GM23248 (cell line): ENCODE measurements around the gene ZFPL1. TPM values are rescaled to one million over a fixed set of nuclear protein-coding genes. Genes with fewer than 3 reads are reported as not detected.

Experiments used
- DNase-seq: peaks from one replicate; pipeline ENCODE4 v3.0.0-alpha.2; 2015
- H2AFZ ChIP-seq: fragments of 200-600 bp; sonication (generic); 2 replicates; pipeline ENCODE4 v1.6.1; 2016; ENCODE audit warnings: antibody characterized with exemption
- H3F3A ChIP-seq: fragments of 200-600 bp; sonication (generic); 2 replicates; pipeline ENCODE4 v1.6.1; 2016; ENCODE audit warnings: mild to moderate bottlenecking, antibody characterized with exemption, mixed run types; ENCODE audit not compliant: insufficient read depth
- H3K27ac ChIP-seq: fragments of 200-600 bp; sonication (generic); 2 replicates; pipeline ENCODE4 v1.5.1; 2016; ENCODE audit warnings: mild to moderate bottlenecking
- H3K27me3 ChIP-seq: fragments of 200-600 bp; sonication (generic); replicated peaks from 2 replicates; pipeline ENCODE4 v1.6.1; 2016; ENCODE audit warnings: mild to moderate bottlenecking; ENCODE audit not compliant: insufficient read depth
- H3K36me3 ChIP-seq: fragments of 200-600 bp; sonication (generic); 2 replicates; pipeline ENCODE4 v1.6.1; 2016; ENCODE audit warnings: low read depth, mild to moderate bottlenecking
- H3K4me1 ChIP-seq: fragments of 200-600 bp; sonication (generic); 2 replicates; pipeline ENCODE4 v1.6.1; 2016; ENCODE audit warnings: mild to moderate bottlenecking; ENCODE audit not compliant: insufficient read depth
- H3K4me2 ChIP-seq: fragments of 200-600 bp; sonication (generic); one replicate; pipeline ENCODE4 v1.6.1; 2016; ENCODE audit warnings: mild to moderate bottlenecking; ENCODE audit not compliant: unreplicated experiment
- H3K4me3 ChIP-seq: fragments of 200-600 bp; sonication (generic); 2 replicates; pipeline ENCODE4 v1.5.1; 2016; ENCODE audit warnings: mild to moderate bottlenecking
- H3K79me2 ChIP-seq: fragments of 200-600 bp; sonication (generic); 2 replicates; pipeline ENCODE4 v1.6.1; 2016; ENCODE audit warnings: mild to moderate bottlenecking; ENCODE audit not compliant: insufficient read depth
- H3K9ac ChIP-seq: fragments of 200-600 bp; sonication (generic); 2 replicates; pipeline ENCODE4 v1.6.1; 2016; ENCODE audit warnings: mild to moderate bottlenecking
- H3K9me2 ChIP-seq: fragments of 200-600 bp; sonication (generic); 2 replicates; pipeline ENCODE4 v1.6.1; 2016; ENCODE audit warnings: mixed run types, mild to moderate bottlenecking, moderate library complexity; ENCODE audit not compliant: insufficient read depth
- H3K9me3 ChIP-seq: fragments of 200-600 bp; sonication (generic); one replicate; pipeline ENCODE4 v1.6.1; 2017; ENCODE audit warnings: low read depth
- H4K20me1 ChIP-seq: fragments of 200-600 bp; sonication (generic); 2 replicates; pipeline ENCODE4 v1.6.0; 2016; ENCODE audit not compliant: insufficient read depth
- EZH2 ChIP-seq: fragments of 200-600 bp; sonication (generic); IDR thresholded peaks from 2 replicates; pipeline ENCODE4 v1.6.1; 2018; ENCODE audit warnings: antibody characterized with exemption, mild to moderate bottlenecking; ENCODE audit not compliant: insufficient read depth, poor library complexity, severe bottlenecking
- EZH2phosphoT487 ChIP-seq: fragments of 200-600 bp; sonication (generic); IDR thresholded peaks from 2 replicates; pipeline ENCODE4 v1.6.1; 2018; ENCODE audit warnings: antibody characterized with exemption, moderate library complexity, mild to moderate bottlenecking, low read depth; ENCODE audit not compliant: insufficient read depth
- WGBS, 2 experiments: methylation state at CpG; one replicate each; pipeline ENCODE4 v1.1.6; 2015 to 2017; ENCODE audit warnings: low lambda C conversion rate in 2 of 2, low coverage in 1 of 2; ENCODE audit errors: missing lambda C conversion rate in 2 of 2; 5-methylcytosine and 5-hydroxymethylcytosine counted together
- in situ Hi-C: fragments of 300-500 bp; cut with MboI; formaldehyde crosslinking; loops from 2 replicates; pipeline ENCODE4 v1.15.0; 2020
- polyA plus RNA-seq: library from polyadenylated mRNA; unstranded; fragments of >200 nt; fragmentation: Nextera tagmentation; extraction: Ambion mirVana; gene quantifications from 2 replicates; pipeline ENCODE4 v1.2.1, GENCODE V29; 2016
- total RNA-seq: library from RNA; depleted of rRNA; stranded (reverse); fragments of >200 nt; shearing (Covaris generic); gene quantifications from 2 replicates; pipeline ENCODE4 v1.2.3, GENCODE V29; 2014

The ZFPL1 gene
- total and polyA plus RNA-seq, 2 experiments from 2014 or later, result 55.2 to 64.9 TPM

- no peak overlapping the region for H3K27ac ChIP-seq
- no peaks in the 10 kb centered on the region for H3F3A ChIP-seq
- H3K9me3 ChIP-seq, result no peaks in the 10 kb centered on the region
- no peaks in the 10 kb centered on the region for H3K79me2 ChIP-seq
- H3K9ac ChIP-seq, result no peak overlapping the region
- H3K9me2 ChIP-seq, result no peaks in the 10 kb centered on the region
- TF ChIP-seq EZH2 (no peak), EZH2phosphoT487 (no peak)
- H3K36me3 ChIP-seq, result no peaks in the 10 kb centered on the region
- H4K20me1 ChIP-seq, result no peaks in the 10 kb centered on the region
- H3K4me2 ChIP-seq, result no peak overlapping the region
- H3K27me3 ChIP-seq, result no peaks in the 10 kb centered on the region
- in situ Hi-C loops, result no loop called here
- no peak for DNase-seq
- no peak overlapping the region for H3K4me3 ChIP-seq
- WGBS, 2 experiments, result 47 to 50% methylated on average over 8 of the region's 8 CpGs
- H2AFZ ChIP-seq, result no peak overlapping the region
- H3K4me1 ChIP-seq, result no peaks in the 10 kb centered on the region
Observed at GRCh38 chr11:65053827-65054508, 30.1 kb upstream of the ZFPL1 start.

- Histone ChIP-seq H3K9ac (no peak overlapping the region), H3K27ac (no peak overlapping the region), H3K4me3 (no peak overlapping the region), H3K79me2 (no peaks in the 10 kb centered on the region), H3K9me3 (no peaks in the 10 kb centered on the region), H2AFZ (no peak overlapping the region), H3F3A (no peaks in the 10 kb centered on the region), H3K4me1 (no peaks in the 10 kb centered on the region), H3K4me2 (no peak overlapping the region), H3K27me3 (no peaks in the 10 kb centered on the region), H3K9me2 (no peaks in the 10 kb centered on the region), H3K36me3 (no peaks in the 10 kb centered on the region), H4K20me1 (no peaks in the 10 kb centered on the region)
- in situ Hi-C loops, result no loop called here
- 96 to 100% methylated on average over 1 of the region's 1 CpG for WGBS, 2 experiments
- TF ChIP-seq EZH2 (no peak), EZH2phosphoT487 (no peak)
- DNase-seq, result no peak
Observed at GRCh38 chr11:65055538-65055937, 28.5 kb upstream of the ZFPL1 start.

GRCh38 chr11:65056999-65057398, 27.0 kb upstream of the ZFPL1 start:
- Histone ChIP-seq H3K27ac (no peak overlapping the region), H3K4me1 (no peaks in the 10 kb centered on the region), H3K9me2 (no peaks in the 10 kb centered on the region), H3K9ac (no peak overlapping the region), H2AFZ (no peak overlapping the region), H3K4me3 (no peak overlapping the region), H3K27me3 (no peaks in the 10 kb centered on the region), H3F3A (no peaks in the 10 kb centered on the region), H3K9me3 (no peaks in the 10 kb centered on the region), H3K79me2 (no peaks in the 10 kb centered on the region), H3K36me3 (no peaks in the 10 kb centered on the region), H4K20me1 (no peaks in the 10 kb centered on the region), H3K4me2 (no peak overlapping the region)
- in situ Hi-C loops, result no loop called here
- WGBS, 2 experiments, result 92 to 100% methylated on average over 5 to 6 of the region's 6 CpGs
- no peak for DNase-seq
- TF ChIP-seq EZH2phosphoT487, result no peak
- TF ChIP-seq EZH2, result no peak

- Histone ChIP-seq H3K4me3 (no peak overlapping the region), H3K27me3 (no peaks in the 10 kb centered on the region), H3K4me2 (no peak overlapping the region), H3K9me2 (no peaks in the 10 kb centered on the region), H4K20me1 (no peaks in the 10 kb centered on the region), H2AFZ (no peak overlapping the region), H3K4me1 (no peaks in the 10 kb centered on the region), H3F3A (no peaks in the 10 kb centered on the region), H3K27ac (no peak overlapping the region), H3K9ac (no peak overlapping the region), H3K79me2 (no peaks in the 10 kb centered on the region), H3K36me3 (no peaks in the 10 kb centered on the region), H3K9me3 (no peaks in the 10 kb centered on the region)
- no peak for DNase-seq
- TF ChIP-seq EZH2, result no peak
- in situ Hi-C loops, result no loop called here
- 65 to 70% methylated on average over 7 of the region's 7 CpGs for WGBS, 2 experiments
Observed at GRCh38 chr11:65057526-65057925, 26.5 kb upstream of the ZFPL1 start.

GRCh38 chr11:65058012-65058411, 26.0 kb upstream of the ZFPL1 start:
- 62 to 65% methylated on average over 12 to 13 of the region's 13 CpGs for WGBS, 2 experiments
- no peak overlapping the region for H3K9ac ChIP-seq
- H3K27me3 ChIP-seq, result no peaks in the 10 kb centered on the region
- no peak for TF ChIP-seq EZH2phosphoT487
- TF ChIP-seq EZH2, result no peak
- no peak overlapping the region for H2AFZ ChIP-seq
- H3K27ac ChIP-seq, result no peak overlapping the region
- H3K9me3 ChIP-seq, result no peaks in the 10 kb centered on the region
- H3F3A ChIP-seq, result no peaks in the 10 kb centered on the region
- no peaks in the 10 kb centered on the region for H3K79me2 ChIP-seq
- H3K9me2 ChIP-seq, result no peaks in the 10 kb centered on the region
- H3K36me3 ChIP-seq, result no peaks in the 10 kb centered on the region
- no peak for DNase-seq
- in situ Hi-C loops, result no loop called here
- no peak overlapping the region for H3K4me2 ChIP-seq
- no peaks in the 10 kb centered on the region for H4K20me1 ChIP-seq
- H3K4me1 ChIP-seq, result no peaks in the 10 kb centered on the region
- H3K4me3 ChIP-seq, result no peak overlapping the region
